T-helper 17 cell (primary cell): Measurements from ENCODE around the gene SQOR. TPM values are rescaled to one million over a fixed set of nuclear protein-coding genes. Genes with fewer than 3 reads are reported as not detected.
"Not testable (repeated sequence)": the region's sequence is repeated elsewhere in the genome, so short reads cannot be mapped to it uniquely, and the experiment has no call there.

ENCODE experiments used
- ATAC-seq: fragments of 150-1000 bp; cut with Tn5 transposase; 2 replicates; pipeline ENCODE4 v1.10.0; 2021; ENCODE audit warnings: mild to moderate bottlenecking, moderate library complexity
- DNase-seq, 3 donors: peaks; one replicate each; pipeline versions ENCODE4 v3.0.0 to v3.0.0-alpha.2; 2020 to 2021
- H3K9me3 ChIP-seq: one replicate; pipeline ENCODE4 v1.7.0; 2013; ENCODE audit warnings: low read length, mild to moderate bottlenecking; ENCODE audit not compliant: control insufficient read depth, poor library complexity, severe bottlenecking
- H3K27ac Mint-ChIP-seq: one replicate; pipeline ENCODE4 v1.8.0; 2022; ENCODE audit warnings: mild to moderate bottlenecking, moderate library complexity, mixed read lengths
- H3K27me3 Mint-ChIP-seq: one replicate; pipeline ENCODE4 v1.8.0; 2022; ENCODE audit warnings: mixed read lengths
- H3K36me3 Mint-ChIP-seq: one replicate; pipeline ENCODE4 v1.8.0; 2022; ENCODE audit warnings: low read depth, mixed read lengths
- H3K4me1 Mint-ChIP-seq: one replicate; pipeline ENCODE4 v1.8.0; 2022; ENCODE audit warnings: mild to moderate bottlenecking, mixed read lengths
- H3K4me3 Mint-ChIP-seq: one replicate; pipeline ENCODE4 v1.8.0; 2022; ENCODE audit warnings: mild to moderate bottlenecking, moderate library complexity, mixed read lengths
- total RNA-seq, 4 donors: library from RNA in 2 of 4; stranded (reverse) in 2 of 4; gene quantifications; one replicate each; pipeline ENCODE4 v1.2.3 and lab custom pipeline; 2022 to 2026

Gene SQOR
- total RNA-seq, 2 donors from 2014 or later: 36.5 to 39.0 TPM

DNA sequence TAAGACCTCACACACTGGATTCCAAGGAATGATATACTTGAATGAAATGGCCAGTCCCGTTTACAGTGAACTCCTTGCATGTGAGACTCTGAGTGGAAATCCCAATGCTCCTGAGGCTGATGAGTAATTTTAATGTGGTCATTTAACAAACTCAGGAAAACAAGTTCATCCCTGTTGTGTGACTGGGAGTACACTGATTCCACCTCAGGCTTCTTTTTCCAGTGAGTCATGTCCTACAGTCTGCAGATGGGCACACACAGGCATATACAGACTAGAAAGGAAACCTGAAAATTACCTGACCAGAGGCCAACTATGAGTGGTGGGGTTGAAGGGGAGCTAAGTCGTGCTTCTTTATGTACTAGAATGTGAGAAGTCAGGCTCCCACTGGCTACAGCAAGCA, 5.8 kb downstream of the SQOR start:
- DNase-seq: no peak
- H3K9me3 ChIP-seq: no peaks in the 10 kb centered on the region
- Mint-ChIP-seq H3K4me1 (peaks cover 61% of the 10 kb centered on the region), H3K27me3 (no peaks in the 10 kb centered on the region), H3K27ac (no peak overlapping the region), H3K4me3 (no peak overlapping the region), H3K36me3 (peaks cover 7% of the 10 kb centered on the region)
- no peak for ATAC-seq

DNA sequence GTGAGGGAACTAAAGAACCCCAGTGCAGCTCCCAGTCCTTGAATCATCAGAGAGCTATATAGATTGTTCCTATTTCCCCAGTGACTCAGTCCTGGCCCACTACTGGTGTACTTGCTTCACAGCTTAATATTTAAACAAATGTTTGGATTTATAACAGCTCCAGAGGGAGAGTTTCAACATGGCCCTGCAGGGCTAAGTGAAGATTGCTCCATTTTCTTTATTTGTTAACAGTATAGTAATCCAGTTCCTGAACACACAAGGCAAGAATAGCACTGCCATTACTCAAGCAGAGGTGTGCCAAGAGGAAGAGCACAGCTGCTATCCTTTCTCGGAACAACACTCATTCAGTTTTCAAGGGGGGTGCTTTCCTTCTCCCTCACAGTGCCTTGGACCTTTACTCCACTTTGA, 6.5 kb downstream of the SQOR start:
- H3K36me3 Mint-ChIP-seq: peaks cover 7% of the 10 kb centered on the region
- no peaks in the 10 kb centered on the region for H3K27me3 Mint-ChIP-seq
- no peaks in the 10 kb centered on the region for H3K9me3 ChIP-seq
- no peak overlapping the region for H3K4me3 Mint-ChIP-seq
- H3K4me1 Mint-ChIP-seq: peaks cover 63% of the 10 kb centered on the region
- DNase-seq (no peak), ATAC-seq (no peak)
- peak overlapping the region; percentile 67 for H3K27ac Mint-ChIP-seq

DNA sequence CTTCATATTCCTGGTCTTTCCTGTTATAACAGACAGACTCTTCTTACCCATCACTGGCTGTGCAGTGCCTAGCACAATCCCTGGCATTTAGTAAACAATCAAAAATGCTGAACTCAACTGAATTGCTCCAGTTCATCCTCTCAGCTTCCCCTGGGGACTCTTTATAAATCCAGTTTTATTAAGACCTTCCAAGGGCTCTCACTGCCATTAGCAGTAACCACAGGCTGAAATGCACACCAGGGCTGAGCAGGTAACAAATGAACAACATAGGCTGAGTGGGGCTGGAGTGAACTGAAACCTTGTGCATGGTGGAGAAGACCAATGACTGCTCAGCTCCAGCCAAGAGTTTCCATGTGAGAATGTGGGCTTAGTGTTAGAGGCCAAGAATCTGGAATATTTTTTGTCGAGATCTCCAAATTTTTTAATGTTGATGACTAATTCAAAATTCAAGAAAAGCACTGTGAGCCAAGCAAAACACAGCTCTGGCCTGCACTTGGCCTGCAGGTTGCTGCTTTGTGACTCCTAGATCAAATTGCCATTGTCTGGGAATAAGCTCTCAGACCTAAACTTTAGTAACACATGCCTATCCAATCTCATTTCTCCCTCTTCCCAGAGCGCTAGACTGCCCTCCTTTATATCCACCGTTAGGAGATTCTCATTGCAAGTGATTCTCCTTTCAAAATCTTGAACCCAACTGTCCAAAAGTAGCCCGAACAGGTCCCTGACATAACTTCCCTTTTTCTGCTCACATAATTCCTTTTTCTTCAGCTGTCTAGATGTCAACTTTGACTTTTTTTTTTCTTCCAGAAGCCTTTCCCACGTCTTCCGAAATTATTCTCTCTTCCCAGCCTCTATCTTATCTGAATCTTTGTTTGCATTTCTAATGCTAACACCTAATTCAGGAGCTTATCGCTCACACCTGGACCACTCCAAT, 7.4 kb downstream of the SQOR start:
- Mint-ChIP-seq H3K4me1 (peaks cover 62% of the 10 kb centered on the region), H3K36me3 (peaks cover 7% of the 10 kb centered on the region), H3K4me3 (no peak overlapping the region), H3K27ac (peak overlapping the region; percentile 67), H3K27me3 (no peaks in the 10 kb centered on the region)
- DNase-seq: no peak
- no peak for ATAC-seq
- no peaks in the 10 kb centered on the region for H3K9me3 ChIP-seq

DNA sequence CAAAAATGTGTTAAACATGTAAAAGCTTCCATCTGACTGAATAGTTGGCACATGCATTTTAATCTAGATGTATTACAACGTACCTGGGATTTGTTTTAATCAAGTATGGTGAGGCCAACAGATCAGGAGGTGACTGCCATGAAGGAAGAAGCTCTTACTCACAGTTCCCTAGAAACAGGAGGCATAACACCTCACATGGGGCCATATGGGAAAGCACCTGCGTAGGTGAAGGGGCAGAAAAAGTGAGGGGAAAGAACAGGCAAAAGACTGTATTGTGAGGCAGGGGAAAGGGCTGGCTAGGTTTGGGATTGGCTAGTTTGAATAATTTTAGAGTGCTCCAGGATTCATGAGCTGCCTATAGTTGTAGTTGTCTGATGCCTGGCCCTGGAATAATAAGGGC, 9.6 kb downstream of the SQOR start:
- DNase-seq (no peak), ATAC-seq (no peak)
- no peak overlapping the region for H3K4me3 Mint-ChIP-seq
- H3K36me3 Mint-ChIP-seq: peaks cover 7% of the 10 kb centered on the region
- no peaks in the 10 kb centered on the region for H3K9me3 ChIP-seq
- no peaks in the 10 kb centered on the region for H3K27me3 Mint-ChIP-seq
- peak overlapping the region; percentile 19 for H3K27ac Mint-ChIP-seq
- peaks cover 57% of the 10 kb centered on the region for H3K4me1 Mint-ChIP-seq

DNA sequence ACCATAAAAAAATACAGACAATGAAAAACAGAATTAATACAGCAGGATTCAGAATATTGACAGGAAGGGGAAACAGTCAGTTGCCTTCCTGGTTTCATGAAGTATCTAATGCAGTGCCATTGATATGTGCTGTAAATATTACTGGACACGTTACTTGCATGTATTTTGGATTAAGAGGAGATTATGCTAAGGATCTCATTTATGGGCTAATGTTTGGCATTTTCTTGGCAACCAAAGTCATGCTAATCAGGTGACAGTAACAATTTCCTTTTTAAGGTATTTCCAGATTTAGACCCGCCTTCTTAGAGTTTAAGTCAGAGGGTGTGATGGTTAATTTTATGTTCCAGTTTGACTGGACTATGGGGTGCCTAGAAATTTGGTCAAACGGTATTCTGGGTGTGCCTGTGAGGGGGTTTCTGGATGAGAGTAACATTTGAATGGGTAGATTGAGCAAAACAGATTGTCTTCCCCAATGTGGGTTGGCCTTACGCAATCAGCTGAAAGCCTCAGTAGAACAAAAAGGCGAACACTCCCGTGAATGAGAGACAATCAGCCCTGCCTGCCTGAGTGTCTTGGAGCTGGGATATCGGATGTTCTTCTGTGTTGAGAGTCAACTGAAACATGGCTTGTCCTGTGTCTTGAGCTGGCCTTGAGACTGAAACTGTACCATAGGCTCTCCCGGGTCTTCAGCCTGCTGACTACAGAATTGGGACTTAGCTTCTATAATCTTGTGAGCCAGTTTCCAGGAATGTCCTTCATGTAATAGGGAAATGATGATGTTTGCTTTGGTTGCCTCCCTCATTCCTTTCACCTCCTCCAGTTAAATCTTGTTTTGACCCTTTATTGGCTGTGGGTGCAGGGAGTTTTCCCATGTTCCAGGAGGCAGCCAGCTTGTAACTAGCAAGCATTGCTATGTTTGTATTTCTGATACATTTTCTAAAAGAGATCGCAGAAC, 10.5 kb downstream of the SQOR start:
- Mint-ChIP-seq H3K4me1 (peaks cover 55% of the 10 kb centered on the region), H3K4me3 (peak overlapping the region; percentile 41), H3K36me3 (peaks cover 4% of the 10 kb centered on the region), H3K27ac (peak overlapping the region; percentile 19), H3K27me3 (no peaks in the 10 kb centered on the region)
- DNase-seq (no peak), ATAC-seq (no peak)
- no peaks in the 10 kb centered on the region for H3K9me3 ChIP-seq

DNA sequence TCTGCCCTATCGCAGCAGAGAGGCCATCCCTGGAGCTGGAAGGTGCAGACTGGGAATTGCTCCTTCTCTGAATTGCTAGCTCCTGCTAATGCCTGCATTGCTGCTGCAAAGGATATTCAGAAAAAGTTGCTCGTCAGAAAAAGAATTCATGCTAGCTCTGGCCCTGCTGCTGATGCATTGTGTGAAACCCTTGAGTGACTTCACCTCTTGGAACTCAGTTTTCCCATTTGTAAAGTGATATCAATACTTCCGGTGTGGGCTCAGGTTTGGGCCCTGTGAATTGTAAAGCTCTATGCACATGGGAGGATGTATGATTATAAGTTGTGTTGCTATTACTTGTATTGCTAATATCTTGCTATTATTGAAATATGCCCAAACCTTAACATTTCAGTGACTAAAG, 11.4 kb downstream of the SQOR start:
- no peaks in the 10 kb centered on the region for H3K9me3 ChIP-seq
- Mint-ChIP-seq H3K4me3 (no peak overlapping the region), H3K36me3 (peaks cover 4% of the 10 kb centered on the region), H3K27ac (peak overlapping the region; percentile 21), H3K4me1 (peaks cover 54% of the 10 kb centered on the region), H3K27me3 (no peaks in the 10 kb centered on the region)
- ATAC-seq (no peak), DNase-seq (no peak)

DNA sequence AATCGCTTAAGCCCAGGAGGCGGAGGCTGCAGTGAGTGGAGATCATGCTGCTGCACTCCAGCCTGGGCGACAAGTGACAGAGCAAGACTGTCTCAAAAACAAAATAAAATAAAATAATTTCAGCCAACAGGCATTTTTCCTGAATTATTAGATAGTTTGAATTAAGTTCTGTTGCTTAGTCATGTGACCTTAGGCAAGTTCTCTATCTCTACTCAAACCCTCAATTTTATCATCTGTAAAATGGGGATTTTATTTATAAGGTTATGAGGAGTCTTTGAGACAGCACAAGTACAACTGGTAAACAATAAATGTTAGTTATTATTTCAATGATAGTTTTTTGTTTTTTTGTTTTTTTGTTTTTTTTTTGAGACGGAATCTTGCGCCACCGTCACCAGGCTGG, 13.0 kb downstream of the SQOR start:
- no peak overlapping the region for H3K4me3 Mint-ChIP-seq
- DNase-seq (no peak), ATAC-seq (no peak)
- H3K27ac Mint-ChIP-seq: peak overlapping the region; percentile 88
- H3K36me3 Mint-ChIP-seq: peaks cover under 1% of the 10 kb centered on the region
- peaks cover 48% of the 10 kb centered on the region for H3K4me1 Mint-ChIP-seq
- H3K27me3 Mint-ChIP-seq: no peaks in the 10 kb centered on the region
- H3K9me3 ChIP-seq: no peaks in the 10 kb centered on the region

DNA sequence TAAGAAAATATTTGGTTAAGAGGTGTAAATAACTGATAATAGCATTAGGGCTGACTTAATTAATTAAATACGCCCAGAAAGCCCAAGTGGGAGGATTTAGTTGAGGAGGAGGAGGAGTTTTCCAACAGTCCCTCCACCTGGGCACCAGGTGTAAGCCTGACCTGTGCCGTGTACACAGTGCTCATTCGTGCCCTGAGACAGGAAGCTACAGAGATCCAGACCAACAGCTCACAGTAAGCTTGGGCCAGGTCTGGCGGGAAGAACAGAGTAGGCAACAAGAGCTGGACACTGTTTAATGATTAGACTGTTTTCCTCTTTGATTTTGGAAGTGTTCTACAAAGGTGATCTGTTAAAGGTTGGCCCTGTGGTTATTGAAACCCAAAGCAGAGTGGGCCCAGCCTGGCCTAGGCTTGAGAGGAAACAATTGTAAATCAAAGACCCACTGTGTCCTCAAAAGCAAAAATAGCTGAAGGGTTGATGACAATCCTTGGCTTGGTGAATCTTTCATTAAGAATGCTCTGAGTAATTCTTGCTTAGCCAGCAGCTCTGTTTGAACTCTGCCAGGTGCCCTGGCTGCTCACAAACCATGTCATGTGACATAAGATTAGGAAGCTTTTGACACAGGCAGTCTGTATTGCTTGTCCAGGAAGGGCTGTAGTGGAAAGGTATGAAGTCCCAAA, 13.8 kb downstream of the SQOR start:
- H3K9me3 ChIP-seq: no peaks in the 10 kb centered on the region
- H3K4me3 Mint-ChIP-seq: peak overlapping the region; percentile 36
- DNase-seq: no peak
- H3K27ac Mint-ChIP-seq: peak overlapping the region; percentile 88
- no peaks in the 10 kb centered on the region for H3K36me3 Mint-ChIP-seq
- ATAC-seq: no peak
- no peaks in the 10 kb centered on the region for H3K27me3 Mint-ChIP-seq
- peaks cover 50% of the 10 kb centered on the region for H3K4me1 Mint-ChIP-seq

DNA sequence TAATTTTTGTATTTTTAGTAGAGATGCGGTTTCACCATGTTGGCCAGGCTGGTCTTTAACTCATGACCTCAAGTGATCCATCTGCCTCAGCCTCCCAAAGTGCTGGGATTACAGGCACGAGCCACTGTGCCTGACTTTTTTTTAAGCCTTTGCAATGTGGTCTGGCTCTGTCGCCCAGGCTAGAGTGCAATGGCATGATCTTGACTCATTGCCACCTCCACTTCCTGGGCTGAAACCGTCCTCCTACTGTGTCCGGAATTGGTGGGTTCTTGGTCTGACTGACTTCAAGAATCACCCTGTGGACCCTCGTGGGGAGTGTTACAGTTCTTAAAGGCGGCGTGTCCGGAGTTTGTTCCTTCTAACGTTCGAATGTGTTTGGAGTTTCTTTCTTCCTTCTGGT, 15.2 kb downstream of the SQOR start:
- Mint-ChIP-seq H3K27ac (peak overlapping the region; percentile 88), H3K4me1 (peaks cover 51% of the 10 kb centered on the region), H3K4me3 (peak overlapping the region; percentile 25)
- DNase-seq, H3K9me3 ChIP-seq, H3K36me3 Mint-ChIP-seq, ATAC-seq, H3K27me3 Mint-ChIP-seq: not testable (repeated sequence)

DNA sequence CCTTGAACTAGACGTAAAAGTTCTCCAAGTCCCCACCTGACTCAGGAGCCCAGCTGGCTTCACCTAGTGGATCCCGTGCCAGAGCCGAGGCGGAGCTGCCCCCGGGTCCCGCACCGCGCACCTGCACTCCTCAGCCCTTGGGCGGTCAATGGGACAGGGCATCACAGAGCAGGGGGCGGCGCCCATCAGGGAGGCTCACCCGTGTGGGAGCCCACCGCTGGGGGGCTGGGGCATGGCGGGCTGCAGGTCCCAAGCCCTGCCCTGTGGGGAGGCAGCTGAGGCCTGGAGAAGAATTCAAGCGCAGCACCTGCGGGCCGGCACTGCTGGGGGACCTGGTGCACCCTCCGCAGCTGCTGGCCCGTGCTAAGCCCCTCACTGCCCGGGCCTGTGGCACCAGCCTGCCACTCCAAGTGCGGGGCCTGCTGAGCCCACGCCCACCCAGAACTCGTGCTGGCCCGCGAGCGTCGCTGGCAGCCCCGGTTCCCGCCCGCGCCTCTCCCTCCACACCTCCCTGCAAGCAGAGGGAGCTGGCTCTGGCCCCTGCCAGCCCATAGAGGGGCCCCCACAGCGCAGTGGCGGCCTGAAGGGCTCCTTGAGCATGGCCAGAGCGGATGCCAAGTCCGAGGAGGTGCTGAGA, 16.2 kb downstream of the SQOR start:
- Mint-ChIP-seq H3K27ac (no peak overlapping the region), H3K27me3 (no peaks in the 10 kb centered on the region), H3K4me1 (peaks cover 48% of the 10 kb centered on the region), H3K36me3 (no peaks in the 10 kb centered on the region), H3K4me3 (no peak overlapping the region)
- no peak for ATAC-seq
- no peak for DNase-seq
- H3K9me3 ChIP-seq: no peaks in the 10 kb centered on the region

DNA sequence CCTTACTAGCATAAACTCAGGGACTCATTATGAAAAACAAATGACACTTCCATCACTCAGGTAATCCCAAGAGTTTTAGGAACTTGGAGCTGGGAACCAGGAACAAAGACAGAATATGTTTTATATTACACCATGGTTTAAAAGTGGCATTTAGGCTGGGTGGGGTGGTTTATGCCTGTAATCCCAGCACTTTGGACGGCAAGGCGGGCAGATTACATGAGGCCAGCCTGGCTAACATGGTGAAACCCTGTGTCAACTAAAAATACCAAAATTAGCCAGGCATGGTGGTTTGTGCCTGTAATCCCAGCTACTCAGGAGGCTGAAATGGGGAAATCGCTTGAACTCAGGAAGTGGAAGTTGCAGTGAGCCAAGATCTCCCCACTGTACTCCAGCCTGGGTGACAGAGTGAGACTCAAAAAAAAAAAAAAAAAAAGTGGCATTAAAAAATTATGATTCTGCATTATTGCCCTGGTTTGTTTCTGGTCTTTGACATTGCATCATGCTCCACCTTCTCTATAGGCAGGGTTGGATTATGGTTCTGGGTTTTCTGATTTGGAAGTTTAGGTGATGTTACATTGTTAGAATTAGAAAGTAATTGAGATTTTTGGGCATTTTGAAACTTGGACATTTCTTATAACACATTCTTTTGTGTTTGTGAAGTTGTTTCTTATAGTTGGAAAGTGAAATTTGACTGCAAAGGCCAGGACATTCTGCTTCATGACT, 19.0 kb downstream of the SQOR start:
- Mint-ChIP-seq H3K36me3 (no peaks in the 10 kb centered on the region), H3K27me3 (no peaks in the 10 kb centered on the region), H3K4me3 (no peak overlapping the region), H3K27ac (peak overlapping the region; percentile 59), H3K4me1 (peaks cover 45% of the 10 kb centered on the region)
- no peak for ATAC-seq
- no peaks in the 10 kb centered on the region for H3K9me3 ChIP-seq
- no peak for DNase-seq

DNA sequence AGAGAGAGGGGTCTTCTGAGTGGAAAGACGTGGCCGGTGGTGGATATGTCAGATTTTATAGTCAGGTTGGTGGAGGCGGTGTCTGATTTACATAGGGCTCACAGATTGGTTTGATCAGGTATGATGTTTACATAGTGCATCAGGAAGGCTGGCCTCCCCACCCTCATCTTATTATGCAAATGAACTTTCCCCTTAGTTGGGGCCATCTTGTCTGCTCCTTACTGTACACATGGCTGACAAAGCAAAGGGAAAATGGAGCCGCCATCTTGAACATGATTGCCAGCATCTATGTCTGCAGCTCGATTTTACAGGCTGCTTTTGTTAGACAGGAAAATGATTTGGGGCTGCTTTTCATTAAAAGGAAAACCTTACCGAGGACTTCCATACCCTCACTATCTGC, 19.9 kb downstream of the SQOR start:
- H3K27me3 Mint-ChIP-seq: no peaks in the 10 kb centered on the region
- H3K9me3 ChIP-seq: no peaks in the 10 kb centered on the region
- H3K4me3 Mint-ChIP-seq: no peak overlapping the region
- DNase-seq (no peak), ATAC-seq (no peak)
- no peak overlapping the region for H3K27ac Mint-ChIP-seq
- H3K36me3 Mint-ChIP-seq: peaks cover 3% of the 10 kb centered on the region
- H3K4me1 Mint-ChIP-seq: peaks cover 46% of the 10 kb centered on the region
